PC-9 (cell line): ENCODE data around the gene LGALS1.

Experiments used
- CTCF ChIP-seq: fragments of 200-600 bp; sonication (generic); conservative IDR thresholded peaks from 2 replicates; pipeline ENCODE4 v1.6.1; 2017; ENCODE audit warnings: mixed run types, antibody characterized with exemption, mild to moderate bottlenecking, moderate library complexity
- EZH2 ChIP-seq: fragments of 200-600 bp; sonication (generic); IDR thresholded peaks from 2 replicates; pipeline ENCODE4 v1.8.0; 2017; ENCODE audit warnings: antibody characterized with exemption, low read depth

- TF ChIP-seq CTCF = no peak
- no peak for TF ChIP-seq EZH2
Observed at GRCh38 chr22:37674248-37674647, 1.2 kb upstream of the LGALS1 start.
